ENCODE results near the gene GLCE. TPM values are rescaled to one million over a fixed set of nuclear protein-coding genes. Genes with fewer than 3 reads are reported as not detected.

GLCE gene
- total RNA-seq, 1 donor = 17.7 TPM

DNA sequence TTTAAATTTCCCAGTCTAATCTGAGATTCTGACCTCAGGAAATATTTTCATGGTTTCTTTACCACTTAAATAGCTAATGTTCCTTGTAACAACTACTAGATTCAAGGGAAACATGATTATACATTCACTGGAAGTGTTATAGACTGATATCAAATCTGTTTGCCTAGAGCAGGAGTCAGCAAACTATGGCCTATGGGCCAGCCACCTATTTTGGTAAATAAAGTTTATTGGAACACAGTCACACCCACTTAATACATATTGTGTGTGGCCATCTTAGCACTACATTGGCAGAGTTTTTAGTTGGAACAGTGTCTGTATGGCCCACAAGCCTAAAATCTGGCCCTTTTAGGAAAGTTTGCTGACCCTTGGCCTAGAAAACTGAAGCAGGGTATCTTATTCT, 50.1 kb downstream of the GLCE start:
- DNase-seq (ENCODE audit: low read depth) = no peak
- TF ChIP-seq, protein P1, sequence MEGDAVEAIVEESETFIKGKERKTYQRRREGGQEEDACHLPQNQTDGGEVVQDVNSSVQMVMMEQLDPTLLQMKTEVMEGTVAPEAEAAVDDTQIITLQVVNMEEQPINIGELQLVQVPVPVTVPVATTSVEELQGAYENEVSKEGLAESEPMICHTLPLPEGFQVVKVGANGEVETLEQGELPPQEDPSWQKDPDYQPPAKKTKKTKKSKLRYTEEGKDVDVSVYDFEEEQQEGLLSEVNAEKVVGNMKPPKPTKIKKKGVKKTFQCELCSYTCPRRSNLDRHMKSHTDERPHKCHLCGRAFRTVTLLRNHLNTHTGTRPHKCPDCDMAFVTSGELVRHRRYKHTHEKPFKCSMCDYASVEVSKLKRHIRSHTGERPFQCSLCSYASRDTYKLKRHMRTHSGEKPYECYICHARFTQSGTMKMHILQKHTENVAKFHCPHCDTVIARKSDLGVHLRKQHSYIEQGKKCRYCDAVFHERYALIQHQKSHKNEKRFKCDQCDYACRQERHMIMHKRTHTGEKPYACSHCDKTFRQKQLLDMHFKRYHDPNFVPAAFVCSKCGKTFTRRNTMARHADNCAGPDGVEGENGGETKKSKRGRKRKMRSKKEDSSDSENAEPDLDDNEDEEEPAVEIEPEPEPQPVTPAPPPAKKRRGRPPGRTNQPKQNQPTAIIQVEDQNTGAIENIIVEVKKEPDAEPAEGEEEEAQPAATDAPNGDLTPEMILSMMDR (IDR thresholded peaks at IDR 0.05; ENCODE audit: insufficient read depth, low read depth, low read length) = no peak
- no peak overlapping the region for H3K4me3 ChIP-seq (ENCODE audit: low read depth, low read length)

DNA sequence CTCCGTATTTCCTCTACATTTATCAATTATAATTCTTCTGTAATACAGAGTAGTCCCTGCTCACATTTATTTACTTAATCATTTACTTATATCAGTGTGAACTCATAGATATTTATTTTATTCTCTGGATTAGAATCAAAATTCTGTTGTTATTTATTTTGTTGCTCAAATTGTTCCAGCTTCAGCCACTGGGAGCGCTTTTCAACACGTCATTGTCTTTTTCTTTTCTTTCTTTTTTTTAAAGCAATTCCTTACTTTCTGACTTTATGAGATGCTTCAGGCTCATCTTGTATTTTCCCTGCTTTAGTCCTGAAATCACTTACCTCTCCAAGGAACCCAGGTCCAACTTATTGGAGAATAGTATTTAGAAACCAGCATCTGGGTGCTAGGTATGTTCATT, 53.4 kb downstream of the GLCE start:
- DNase-seq (ENCODE audit: low read depth) = no peak
- TF ChIP-seq, protein P1 (IDR thresholded peaks at IDR 0.05; ENCODE audit: insufficient read depth, low read depth, low read length) = peak; percentile 32
- H3K4me3 ChIP-seq (ENCODE audit: low read depth, low read length) = no peak overlapping the region

DNA sequence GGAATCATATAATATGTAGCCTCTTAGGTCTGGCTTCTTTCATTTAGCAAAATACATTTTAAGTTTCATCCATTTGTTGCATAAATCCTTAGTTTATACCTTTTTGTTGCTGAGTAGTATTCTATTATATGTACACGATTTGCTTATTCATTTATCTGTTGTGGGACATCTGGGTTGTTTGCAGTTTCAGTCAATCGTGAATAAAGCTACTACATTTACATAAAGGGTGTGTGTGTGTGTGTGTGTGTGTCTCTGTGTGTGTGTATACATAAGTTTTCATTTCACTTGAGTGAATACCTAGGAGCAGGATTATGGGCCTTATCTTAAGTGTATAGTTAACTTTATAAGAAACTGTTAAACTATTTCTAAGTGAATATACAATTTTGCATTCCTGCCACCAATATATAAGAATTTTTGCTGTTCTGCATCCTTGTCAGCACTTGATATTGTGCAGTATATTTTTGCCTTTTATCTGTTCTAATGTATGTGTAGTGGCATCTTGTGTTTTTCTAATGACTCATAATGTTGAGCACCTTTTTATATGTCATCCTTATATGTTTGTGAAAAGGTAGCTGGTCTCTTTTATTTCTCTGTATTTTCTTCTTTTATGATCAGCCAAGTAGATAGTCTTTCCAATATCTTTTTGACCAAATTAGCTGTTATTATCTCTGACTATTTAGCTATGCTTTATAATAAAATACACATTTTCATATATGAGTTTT, 55.0 kb downstream of the GLCE start:
- no peak overlapping the region for H3K4me3 ChIP-seq (ENCODE audit: low read depth, low read length)
- TF ChIP-seq, protein P1 (IDR thresholded peaks at IDR 0.05; ENCODE audit: insufficient read depth, low read depth, low read length) = no peak
- no peak for DNase-seq (ENCODE audit: low read depth)

DNA sequence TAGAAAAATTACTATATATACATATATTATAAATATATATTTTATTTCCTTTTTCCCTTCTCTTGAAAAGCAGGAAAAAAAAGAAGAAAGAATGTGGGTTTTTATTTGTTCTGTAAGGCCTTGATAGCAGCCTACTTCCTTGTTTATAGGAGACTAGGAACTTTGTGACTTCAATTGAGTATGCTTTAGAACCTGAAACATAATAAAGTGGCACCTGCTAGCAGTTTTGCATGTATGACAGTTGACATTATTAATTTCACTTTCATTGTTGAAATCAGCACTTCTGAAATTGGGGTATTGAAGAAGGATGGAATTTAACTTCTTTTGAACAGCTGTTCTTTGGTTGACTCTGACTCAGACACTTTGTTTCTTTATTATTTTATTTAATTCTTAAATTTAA, 56.9 kb downstream of the GLCE start:
- no peak overlapping the region for H3K4me3 ChIP-seq (ENCODE audit: low read depth, low read length)
- no peak for DNase-seq (ENCODE audit: low read depth)
- TF ChIP-seq, protein P1 (IDR thresholded peaks at IDR 0.05; ENCODE audit: insufficient read depth, low read depth, low read length) = no peak

DNA sequence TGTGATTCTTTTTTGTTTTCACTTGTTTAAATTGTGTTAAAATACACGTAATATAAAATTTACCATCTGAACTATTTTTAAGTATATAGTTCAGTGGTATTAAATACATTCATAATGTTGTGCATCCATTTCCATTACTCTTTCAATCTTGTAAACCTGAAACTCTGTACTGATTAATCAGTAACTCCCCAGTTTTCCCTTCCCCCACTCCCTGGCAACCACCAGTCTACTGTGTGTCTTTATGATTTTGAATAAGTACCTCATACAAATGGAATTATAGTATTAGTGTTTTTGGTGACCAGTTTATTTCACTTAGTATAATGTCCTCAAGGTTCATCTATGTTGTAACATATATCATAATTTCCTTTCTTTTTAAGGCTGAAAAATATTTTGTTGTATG, 59.3 kb downstream of the GLCE start:
- DNase-seq (ENCODE audit: low read depth) = no peak
- TF ChIP-seq, protein P1 (IDR thresholded peaks at IDR 0.05; ENCODE audit: insufficient read depth, low read depth, low read length) = no peak
- no peak overlapping the region for H3K4me3 ChIP-seq (ENCODE audit: low read depth, low read length)

DNA sequence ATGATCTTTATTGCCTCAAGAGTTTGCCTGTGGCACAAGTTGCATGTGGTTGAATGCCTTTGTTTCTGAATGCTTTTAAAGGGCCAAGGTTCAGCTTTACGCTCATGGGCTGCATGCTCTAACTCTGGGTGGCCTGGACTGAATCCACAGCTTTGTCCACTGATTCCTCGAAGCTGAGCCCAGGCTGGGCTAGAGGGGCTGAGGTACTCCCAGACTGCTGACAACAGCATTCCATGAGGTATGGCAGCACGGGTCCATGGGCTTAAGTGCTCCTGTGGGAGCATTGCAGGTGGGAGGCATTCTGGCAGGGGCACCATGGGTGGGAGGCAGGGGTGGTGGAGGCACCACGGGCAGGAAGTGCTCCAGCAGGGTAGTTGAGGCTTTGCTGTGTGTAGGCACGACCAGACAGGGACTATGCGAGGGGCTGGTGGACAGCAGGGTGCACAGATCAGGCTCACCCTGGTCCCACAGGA, 61.6 kb downstream of the GLCE start:
- TF ChIP-seq, protein P1 (IDR thresholded peaks at IDR 0.05; ENCODE audit: insufficient read depth, low read depth, low read length) = no peak
- DNase-seq (ENCODE audit: low read depth) = no peak
- no peak overlapping the region for H3K4me3 ChIP-seq (ENCODE audit: low read depth, low read length)

All from fibroblast of villous mesenchyme (primary cell).